Caco-2 (cell line): ENCODE results near the gene NATD1. TPM values are rescaled to one million over a fixed set of nuclear protein-coding genes. Genes with fewer than 3 reads are reported as not detected.

ENCODE experiments used
- BruUV-seq: library from RNA; stranded (reverse); fragments of 400-500 nt; replicated peaks from 2 replicates; lab custom pipeline; 2021; lab: Mats Ljungman, UMichigan
- CTCF ChIA-PET: fragments of 300-600 bp; sonication (Branson Sonifier 250); formaldehyde crosslinking; loops from one replicate; lab custom pipeline; 2022; ENCODE audit warnings: antibody characterized with exemption; lab: Charles Lee
- POLR2A ChIA-PET: fragments of 300-600 bp; sonication (Branson Sonifier 250); formaldehyde crosslinking; loops from one replicate; lab custom pipeline; 2022; ENCODE audit warnings: antibody characterized with exemption; lab: Charles Lee
- DNase-seq, 2 experiments: peaks; one replicate each; pipeline versions ENCODE4 v3.0.0 to v3.0.0-alpha.2; 2020 to 2022
- H3K27me3 ChIP-seq: replicated peaks from 2 replicates; pipeline ENCODE4 v1.6.0; 2011; ENCODE audit warnings: low read length; ENCODE audit not compliant: control insufficient read depth, insufficient read depth
- H3K36me3 ChIP-seq: 2 replicates; pipeline ENCODE4 v1.5.1; 2011; ENCODE audit warnings: low read length; ENCODE audit not compliant: control insufficient read depth, insufficient read depth
- H3K4me1 ChIP-seq: fragments of 250-450 bp; sonication (Bioruptor Pico); 2 replicates; pipeline ENCODE4 v1.5.1; 2020; ENCODE audit warnings: mild to moderate bottlenecking
- H3K4me3 ChIP-seq: 2 replicates; pipeline ENCODE4 v1.5.1; 2011; ENCODE audit warnings: low read depth, mild to moderate bottlenecking, control low read depth, low read length
- H3K9me3 ChIP-seq: fragments of 250-450 bp; sonication (Bioruptor Pico); 2 replicates; pipeline ENCODE4 v1.5.1; 2020; ENCODE audit warnings: mild to moderate bottlenecking, moderate library complexity
- H3K27ac Mint-ChIP-seq: one replicate; pipeline ENCODE4 v1.8.0; 2022; ENCODE audit warnings: mixed read lengths; ENCODE audit not compliant: unreplicated experiment
- H3K27me3 Mint-ChIP-seq: one replicate; pipeline ENCODE4 v1.8.0; 2022; ENCODE audit warnings: mixed read lengths; ENCODE audit not compliant: insufficient read depth, unreplicated experiment
- H3K36me3 Mint-ChIP-seq: one replicate; pipeline ENCODE4 v1.8.0; 2022; ENCODE audit warnings: mild to moderate bottlenecking, mixed read lengths; ENCODE audit not compliant: insufficient read depth, unreplicated experiment
- H3K4me1 Mint-ChIP-seq: one replicate; pipeline ENCODE4 v1.8.0; 2022; ENCODE audit warnings: low read depth, mixed read lengths; ENCODE audit not compliant: unreplicated experiment
- H3K4me3 Mint-ChIP-seq: one replicate; pipeline ENCODE4 v1.8.0; 2022; ENCODE audit warnings: mild to moderate bottlenecking, moderate library complexity, mixed read lengths; ENCODE audit not compliant: unreplicated experiment
- H3K9me3 Mint-ChIP-seq: one replicate; pipeline ENCODE4 v1.8.0; 2022; ENCODE audit warnings: mixed read lengths; ENCODE audit not compliant: unreplicated experiment
- intact Hi-C: fragments of 100-400 bp; cut with micrococcal nuclease; formaldehyde crosslinking; loops from one replicate; pipeline ENCODE4 v1.10.0; 2022; ENCODE audit not compliant: unreplicated experiment
- total RNA-seq: library from RNA; stranded (reverse); gene quantifications from 2 replicates; pipeline ENCODE4 v1.2.3, GENCODE V29; 2022
- TF ChIP-seq, protein P1 (sequence below), 2 experiments: fragments of 200-600 bp in 1 of 2; IDR thresholded peaks; 1 replicate in 1 of 2; 2 replicates in 1 of 2; pipeline versions ENCODE4 v1.5.1 to v1.8.0; 2011 to 2022; ENCODE audit warnings: antibody characterized with exemption in 1 of 2, control low read depth in 1 of 2, inconsistent platforms in 1 of 2, low read depth in 1 of 2, low read length in 1 of 2, mild to moderate bottlenecking in 1 of 2, moderate library complexity in 1 of 2; ENCODE audit not compliant: insufficient read depth in 1 of 2, severe bottlenecking in 1 of 2, unreplicated experiment in 1 of 2

NATD1 gene
- total RNA-seq, 1 experiment from 2014 or later, result 18.4 TPM

DNA sequence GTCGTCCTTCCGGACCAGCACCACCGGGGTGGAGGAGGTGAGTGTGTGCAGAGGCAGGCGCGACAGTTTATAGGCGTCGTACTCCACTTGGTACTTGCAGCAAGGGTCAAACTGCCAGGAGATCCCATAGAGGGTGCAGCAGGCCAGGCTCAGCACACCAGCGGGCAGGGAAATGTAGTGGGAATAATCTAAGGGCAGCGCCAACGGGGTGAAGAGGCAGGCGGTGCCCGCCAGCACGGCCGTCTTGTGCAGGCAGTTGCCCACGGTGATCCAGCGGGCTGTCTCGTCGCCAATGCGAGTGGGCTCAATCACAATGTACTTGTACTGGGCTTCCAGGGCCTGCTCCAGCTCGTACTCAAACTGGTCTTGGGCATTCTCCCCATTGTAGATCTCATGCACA lies 54.8 kb downstream of the NATD1 start:
- Mint-ChIP-seq H3K36me3 (peaks cover 75% of the 10 kb centered on the region), H3K4me3 (no peak overlapping the region), H3K27me3 (no peaks in the 10 kb centered on the region), H3K27ac (no peak overlapping the region), H3K9me3 (no peaks in the 10 kb centered on the region), H3K4me1 (no peaks in the 10 kb centered on the region)
- intact Hi-C loops, result no loop called here
- H3K9me3 ChIP-seq, result no peaks in the 10 kb centered on the region
- ChIA-PET CTCF (no interaction called here), POLR2A (no interaction called here)
- no peaks in the 10 kb centered on the region for H3K4me1 ChIP-seq
- no peak overlapping the region for H3K4me3 ChIP-seq
- BruUV-seq, result no TSS peak
- H3K27me3 ChIP-seq, result no peaks in the 10 kb centered on the region
- no peak for DNase-seq
- peaks cover 6% of the 10 kb centered on the region for H3K36me3 ChIP-seq
- TF ChIP-seq, protein P1, sequence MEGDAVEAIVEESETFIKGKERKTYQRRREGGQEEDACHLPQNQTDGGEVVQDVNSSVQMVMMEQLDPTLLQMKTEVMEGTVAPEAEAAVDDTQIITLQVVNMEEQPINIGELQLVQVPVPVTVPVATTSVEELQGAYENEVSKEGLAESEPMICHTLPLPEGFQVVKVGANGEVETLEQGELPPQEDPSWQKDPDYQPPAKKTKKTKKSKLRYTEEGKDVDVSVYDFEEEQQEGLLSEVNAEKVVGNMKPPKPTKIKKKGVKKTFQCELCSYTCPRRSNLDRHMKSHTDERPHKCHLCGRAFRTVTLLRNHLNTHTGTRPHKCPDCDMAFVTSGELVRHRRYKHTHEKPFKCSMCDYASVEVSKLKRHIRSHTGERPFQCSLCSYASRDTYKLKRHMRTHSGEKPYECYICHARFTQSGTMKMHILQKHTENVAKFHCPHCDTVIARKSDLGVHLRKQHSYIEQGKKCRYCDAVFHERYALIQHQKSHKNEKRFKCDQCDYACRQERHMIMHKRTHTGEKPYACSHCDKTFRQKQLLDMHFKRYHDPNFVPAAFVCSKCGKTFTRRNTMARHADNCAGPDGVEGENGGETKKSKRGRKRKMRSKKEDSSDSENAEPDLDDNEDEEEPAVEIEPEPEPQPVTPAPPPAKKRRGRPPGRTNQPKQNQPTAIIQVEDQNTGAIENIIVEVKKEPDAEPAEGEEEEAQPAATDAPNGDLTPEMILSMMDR (IDR thresholded peaks at IDR 0.05; ENCODE audit: insufficient read depth in 1 of 2, low read depth in 1 of 2, low read length in 1 of 2, severe bottlenecking in 1 of 2, unreplicated experiment in 1 of 2), result no peak

DNA sequence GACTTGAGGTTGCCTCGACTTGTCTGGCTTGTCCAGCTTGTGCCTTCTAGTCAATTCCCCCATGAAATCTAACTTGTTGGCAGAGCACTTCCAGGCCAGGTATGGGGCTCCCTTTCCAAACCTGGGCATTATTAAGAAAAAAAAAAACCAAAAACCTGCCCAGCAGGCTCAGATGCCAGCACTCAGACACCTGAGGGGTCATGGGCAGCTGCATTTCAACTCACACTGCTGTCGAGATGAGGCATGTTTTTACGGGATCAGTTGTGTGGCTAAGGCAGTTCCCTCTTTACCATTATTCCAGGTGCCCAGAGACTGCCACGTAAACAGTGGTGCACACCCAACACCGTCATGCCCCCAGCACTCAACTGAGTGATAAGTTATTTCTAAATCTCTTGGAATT lies 57.1 kb downstream of the NATD1 start:
- ChIA-PET POLR2A (interaction anchor here (0.6 kb wide), 1 partner anchor 15 kb away, joined by 3 read pairs; no protein-coding TSS in a partner anchor), CTCF (interaction anchor here (2.1 kb wide), 1 partner anchor 17 kb away, joined by 6 read pairs; the partner anchor contains the start of gene TMEM11)
- H3K4me3 Mint-ChIP-seq, result no peak overlapping the region
- H3K9me3 ChIP-seq, result no peaks in the 10 kb centered on the region
- TF ChIP-seq, protein P1 (IDR thresholded peaks at IDR 0.05; ENCODE audit: insufficient read depth in 1 of 2, low read depth in 1 of 2, low read length in 1 of 2, severe bottlenecking in 1 of 2, unreplicated experiment in 1 of 2), result no peak
- intact Hi-C loops, result no loop called here
- H3K36me3 ChIP-seq, result peaks cover 6% of the 10 kb centered on the region
- no peaks in the 10 kb centered on the region for H3K9me3 Mint-ChIP-seq
- no peaks in the 10 kb centered on the region for H3K27me3 Mint-ChIP-seq
- DNase-seq, result no peak
- H3K4me1 Mint-ChIP-seq, result no peaks in the 10 kb centered on the region
- H3K4me1 ChIP-seq, result no peaks in the 10 kb centered on the region
- peaks cover 66% of the 10 kb centered on the region for H3K36me3 Mint-ChIP-seq
- no peaks in the 10 kb centered on the region for H3K27me3 ChIP-seq
- H3K27ac Mint-ChIP-seq, result no peak overlapping the region
- no TSS peak for BruUV-seq
- H3K4me3 ChIP-seq, result no peak overlapping the region

GRCh38 chr17:21194703-21195102 lies 58.5 kb downstream of the NATD1 start:
- no peak overlapping the region for H3K4me3 Mint-ChIP-seq
- intact Hi-C loops, result no loop called here
- CTCF ChIA-PET, result interaction anchor here (1.2 to 2.1 kb wide), 2 partner anchors 19 to 75 kb away, joined by 6 read pairs; partner anchors contain the start of gene TMEM11
- Histone ChIP-seq H3K4me3 (no peak overlapping the region), H3K36me3 (peaks cover 4% of the 10 kb centered on the region), H3K27me3 (no peaks in the 10 kb centered on the region), H3K4me1 (no peaks in the 10 kb centered on the region), H3K9me3 (no peaks in the 10 kb centered on the region)
- POLR2A ChIA-PET, result interaction anchor here (0.6 kb wide), 1 partner anchor 19 kb away, joined by 3 read pairs; the partner anchor contains the start of gene TMEM11
- H3K27me3 Mint-ChIP-seq, result no peaks in the 10 kb centered on the region
- H3K27ac Mint-ChIP-seq, result no peak overlapping the region
- H3K9me3 Mint-ChIP-seq, result no peaks in the 10 kb centered on the region
- peaks cover 56% of the 10 kb centered on the region for H3K36me3 Mint-ChIP-seq
- no peak for DNase-seq
- H3K4me1 Mint-ChIP-seq, result no peaks in the 10 kb centered on the region
- TF ChIP-seq, protein P1 (IDR thresholded peaks at IDR 0.05; ENCODE audit: insufficient read depth in 1 of 2, low read depth in 1 of 2, low read length in 1 of 2, severe bottlenecking in 1 of 2, unreplicated experiment in 1 of 2), result no peak
- no TSS peak for BruUV-seq
